WERI-Rb-1 (cell line): ENCODE measurements around the gene DOCK10.

ENCODE experiments used
- DNase-seq: peaks from one replicate; pipeline ENCODE4 v3.0.0-alpha.2; 2020
- H3K27ac ChIP-seq: fragments of 250-450 bp; sonication (Bioruptor Pico); 2 replicates; pipeline ENCODE4 v1.5.1; 2020; ENCODE audit warnings: mild to moderate bottlenecking, moderate library complexity
- H3K27me3 ChIP-seq: fragments of 250-450 bp; sonication (Bioruptor Pico); 2 replicates; pipeline ENCODE4 v1.5.1; 2021; ENCODE audit warnings: mild to moderate bottlenecking, low read depth, moderate library complexity; ENCODE audit not compliant: insufficient read depth, severe bottlenecking
- H3K36me3 ChIP-seq: fragments of 250-450 bp; sonication (Bioruptor Pico); 2 replicates; pipeline ENCODE4 v1.5.1; 2020; ENCODE audit warnings: mild to moderate bottlenecking, moderate library complexity
- H3K4me3 ChIP-seq: 2 replicates; pipeline ENCODE4 v1.5.1; 2011; ENCODE audit warnings: low read depth, mild to moderate bottlenecking, control low read depth, low read length
- H3K9me3 ChIP-seq: fragments of 250-450 bp; sonication (Bioruptor Pico); 2 replicates; pipeline ENCODE4 v1.5.1; 2021; ENCODE audit warnings: mild to moderate bottlenecking, moderate library complexity; ENCODE audit not compliant: severe bottlenecking
- CTCF ChIP-seq: IDR thresholded peaks from 2 replicates; pipeline ENCODE4 v1.5.1; 2011; ENCODE audit warnings: low read depth, mild to moderate bottlenecking, control low read depth, inconsistent platforms, low read length

DOCK10 gene

GRCh38 chr2:224778474-224778877 is 263.8 kb downstream of the DOCK10 start:
- no peak overlapping the region for H3K27ac ChIP-seq
- no peaks in the 10 kb centered on the region for H3K36me3 ChIP-seq
- TF ChIP-seq CTCF, result peak; percentile 39
- H3K27me3 ChIP-seq, result no peaks in the 10 kb centered on the region
- peak; percentile 42 for DNase-seq
- no peaks in the 10 kb centered on the region for H3K9me3 ChIP-seq
- no peak overlapping the region for H3K4me3 ChIP-seq

- Histone ChIP-seq H3K27ac (no peak overlapping the region), H3K27me3 (no peaks in the 10 kb centered on the region), H3K4me3 (no peak overlapping the region), H3K36me3 (no peaks in the 10 kb centered on the region), H3K9me3 (no peaks in the 10 kb centered on the region)
- no peak for DNase-seq
- no peak for TF ChIP-seq CTCF
Measured at GRCh38 chr2:224777559-224777930, 264.7 kb downstream of the DOCK10 start.

- no peak overlapping the region for H3K27ac ChIP-seq
- H3K9me3 ChIP-seq, result no peaks in the 10 kb centered on the region
- no peaks in the 10 kb centered on the region for H3K27me3 ChIP-seq
- H3K4me3 ChIP-seq, result no peak overlapping the region
- H3K36me3 ChIP-seq, result no peaks in the 10 kb centered on the region
- no peak for DNase-seq
- TF ChIP-seq CTCF, result no peak
Measured at GRCh38 chr2:224776795-224777558, 265.3 kb downstream of the DOCK10 start.

- H3K36me3 ChIP-seq, result no peaks in the 10 kb centered on the region
- TF ChIP-seq CTCF, result no peak
- no peak for DNase-seq
- H3K27ac ChIP-seq, result no peak overlapping the region
- no peaks in the 10 kb centered on the region for H3K27me3 ChIP-seq
- no peak overlapping the region for H3K4me3 ChIP-seq
- no peaks in the 10 kb centered on the region for H3K9me3 ChIP-seq
Measured at GRCh38 chr2:224775647-224776046, 266.6 kb downstream of the DOCK10 start.

GRCh38 chr2:224774735-224775134 is 267.5 kb downstream of the DOCK10 start:
- no peak for TF ChIP-seq CTCF
- Histone ChIP-seq H3K4me3 (no peak overlapping the region), H3K27ac (no peak overlapping the region), H3K9me3 (no peaks in the 10 kb centered on the region), H3K36me3 (no peaks in the 10 kb centered on the region), H3K27me3 (no peaks in the 10 kb centered on the region)
- DNase-seq, result no peak

GRCh38 chr2:224772494-224772893 is 269.8 kb downstream of the DOCK10 start:
- Histone ChIP-seq H3K4me3 (no peak overlapping the region), H3K27me3 (no peaks in the 10 kb centered on the region), H3K36me3 (no peaks in the 10 kb centered on the region), H3K27ac (no peak overlapping the region), H3K9me3 (no peaks in the 10 kb centered on the region)
- no peak for TF ChIP-seq CTCF
- DNase-seq, result no peak
